Neural cell (in vitro differentiated cells): ENCODE measurements around the gene NUP133. TPM values are rescaled to one million over a fixed set of nuclear protein-coding genes. Genes with fewer than 3 reads are reported as not detected.

Experiments
- H2AFZ ChIP-seq: fragments of 200-600, 300-800 bp; sonication (generic), shearing (Covaris generic); 2 replicates; pipeline ENCODE4 v1.6.0; 2014; ENCODE audit warnings: low read depth, mild to moderate bottlenecking, antibody characterized with exemption, low read length, moderate library complexity
- H3F3A ChIP-seq: fragments of 200-600 bp; shearing (Covaris generic); 2 replicates; pipeline ENCODE4 v1.6.1; 2016; ENCODE audit warnings: mild to moderate bottlenecking, moderate library complexity, mixed read lengths, antibody characterized with exemption, low read length; ENCODE audit not compliant: insufficient read depth, poor library complexity, severe bottlenecking
- H3K27ac ChIP-seq: fragments of 200-600, 300-800 bp; sonication (generic), shearing (Covaris generic); 2 replicates; pipeline ENCODE4 v1.5.1; 2014; ENCODE audit warnings: mild to moderate bottlenecking, low read length, moderate library complexity
- H3K27me3 ChIP-seq: fragments of 300-800, 200-600 bp; sonication (generic), shearing (Covaris generic); 2 replicates; pipeline ENCODE4 v1.6.0; 2014; ENCODE audit warnings: mild to moderate bottlenecking, low read depth, low read length, moderate library complexity; ENCODE audit not compliant: insufficient read depth
- H3K36me3 ChIP-seq: fragments of 300-800, 200-600 bp; sonication (generic), shearing (Covaris generic); 2 replicates; pipeline ENCODE4 v1.5.1; 2014; ENCODE audit warnings: mild to moderate bottlenecking, antibody characterized with exemption, low read length, moderate library complexity; ENCODE audit not compliant: insufficient read depth
- H3K4me2 ChIP-seq: fragments of 300-800, 200-600 bp; sonication (generic), shearing (Covaris generic); 2 replicates; pipeline ENCODE4 v1.6.0; 2014; ENCODE audit warnings: mild to moderate bottlenecking, low read length
- H3K4me3 ChIP-seq: fragments of 300-800, 200-600 bp; sonication (generic), shearing (Covaris generic); 2 replicates; pipeline ENCODE4 v1.5.1; 2014; ENCODE audit warnings: mild to moderate bottlenecking, low read length, moderate library complexity
- H3K79me2 ChIP-seq: fragments of 200-600 bp; shearing (Covaris generic); replicated peaks from 2 replicates; pipeline ENCODE4 v1.6.0; 2014; ENCODE audit warnings: mild to moderate bottlenecking, low read length, moderate library complexity; ENCODE audit not compliant: insufficient read depth
- H3K9ac ChIP-seq: fragments of 300-800, 200-600 bp; sonication (generic), shearing (Covaris generic); 2 replicates; pipeline ENCODE4 v1.6.1; 2016; ENCODE audit warnings: mild to moderate bottlenecking, low read length, mixed read lengths
- H3K9me2 ChIP-seq: fragments of 200-600 bp; shearing (Covaris generic); 2 replicates; pipeline ENCODE4 v1.6.1; 2016; ENCODE audit warnings: mild to moderate bottlenecking, low read length, mixed read lengths; ENCODE audit not compliant: insufficient read depth
- H3K9me3 ChIP-seq: fragments of 200-600, 300-800 bp; sonication (generic), shearing (Covaris generic); 2 replicates; pipeline ENCODE4 v1.6.1; 2016; ENCODE audit warnings: mild to moderate bottlenecking, mixed run types, low read length, moderate library complexity, mixed read lengths
- H4K20me1 ChIP-seq: fragments of 200-600 bp; shearing (Covaris generic); 2 replicates; pipeline ENCODE4 v1.6.1; 2016; ENCODE audit warnings: mild to moderate bottlenecking, mixed run types; ENCODE audit not compliant: insufficient read depth
- CTCF ChIP-seq: fragments of 450-650 bp; IDR thresholded peaks from 2 replicates; pipeline ENCODE4 v1.5.1; 2014; ENCODE audit warnings: antibody characterized with exemption, mild to moderate bottlenecking, moderate library complexity; ENCODE audit not compliant: poor library complexity, severe bottlenecking
- EP300 ChIP-seq: fragments of 450-650 bp; conservative IDR thresholded peaks from 2 replicates; pipeline ENCODE4 v1.6.1; 2014; ENCODE audit warnings: antibody characterized with exemption, mild to moderate bottlenecking, moderate library complexity; ENCODE audit not compliant: poor library complexity, severe bottlenecking
- EZH2 ChIP-seq: fragments of 200-600, 300-800 bp; shearing (Covaris generic), sonication (generic); IDR thresholded peaks from 2 replicates; pipeline ENCODE4 v1.6.1; 2014; ENCODE audit warnings: antibody characterized with exemption, low read length, borderline replicate concordance, mild to moderate bottlenecking; ENCODE audit not compliant: insufficient read depth, poor library complexity, severe bottlenecking
- MXI1 ChIP-seq: fragments of 450-650 bp; conservative IDR thresholded peaks from 2 replicates; pipeline ENCODE4 v1.6.1; 2014; ENCODE audit warnings: antibody characterized with exemption, mild to moderate bottlenecking; ENCODE audit not compliant: poor library complexity, severe bottlenecking
- POLR2AphosphoS5 ChIP-seq: IDR thresholded peaks from 2 replicates; pipeline ENCODE4 v1.6.1; 2012
- RAD21 ChIP-seq: fragments of 450-650 bp; conservative IDR thresholded peaks from 2 replicates; pipeline ENCODE4 v1.6.1; 2014; ENCODE audit warnings: antibody characterized with exemption, mild to moderate bottlenecking, moderate library complexity
- SMC3 ChIP-seq: fragments of 450-650 bp; conservative IDR thresholded peaks from 2 replicates; pipeline ENCODE4 v1.6.1; 2014; ENCODE audit warnings: antibody characterized with exemption, mild to moderate bottlenecking, moderate library complexity; ENCODE audit not compliant: poor library complexity
- TAF1 ChIP-seq: IDR thresholded peaks from 2 replicates; pipeline ENCODE4 v1.6.1; 2012; ENCODE audit warnings: low read depth
- polyA plus RNA-seq: library from polyadenylated mRNA; depleted of rRNA; stranded (reverse); fragments of >200 nt; gene quantifications from 2 replicates; pipeline ENCODE4 v1.2.3, GENCODE V29; 2014
- TF ChIP-seq, protein P1 (sequence below): IDR thresholded peaks from 2 replicates; pipeline ENCODE4 v1.6.1; 2012; ENCODE audit warnings: borderline replicate concordance

NUP133 gene
- polyA plus RNA-seq, 1 donor from 2014 or later = 73.4 TPM

GRCh38 chr1:229480495-229480894 is 27.6 kb downstream of the NUP133 start:
- Histone ChIP-seq H3K9me2 (no peaks in the 10 kb centered on the region), H3K36me3 (no peaks in the 10 kb centered on the region), H3K27ac (no peak overlapping the region), H3K4me2 (no peak overlapping the region), H3K9me3 (no peaks in the 10 kb centered on the region), H3K9ac (no peak overlapping the region), H4K20me1 (no peaks in the 10 kb centered on the region), H3F3A (no peaks in the 10 kb centered on the region), H3K79me2 (no peaks in the 10 kb centered on the region), H3K27me3 (no peaks in the 10 kb centered on the region), H2AFZ (no peak overlapping the region), H3K4me3 (no peak overlapping the region)
- TF ChIP-seq EZH2 (no peak), TAF1 (no peak), SMC3 (no peak)

DNA sequence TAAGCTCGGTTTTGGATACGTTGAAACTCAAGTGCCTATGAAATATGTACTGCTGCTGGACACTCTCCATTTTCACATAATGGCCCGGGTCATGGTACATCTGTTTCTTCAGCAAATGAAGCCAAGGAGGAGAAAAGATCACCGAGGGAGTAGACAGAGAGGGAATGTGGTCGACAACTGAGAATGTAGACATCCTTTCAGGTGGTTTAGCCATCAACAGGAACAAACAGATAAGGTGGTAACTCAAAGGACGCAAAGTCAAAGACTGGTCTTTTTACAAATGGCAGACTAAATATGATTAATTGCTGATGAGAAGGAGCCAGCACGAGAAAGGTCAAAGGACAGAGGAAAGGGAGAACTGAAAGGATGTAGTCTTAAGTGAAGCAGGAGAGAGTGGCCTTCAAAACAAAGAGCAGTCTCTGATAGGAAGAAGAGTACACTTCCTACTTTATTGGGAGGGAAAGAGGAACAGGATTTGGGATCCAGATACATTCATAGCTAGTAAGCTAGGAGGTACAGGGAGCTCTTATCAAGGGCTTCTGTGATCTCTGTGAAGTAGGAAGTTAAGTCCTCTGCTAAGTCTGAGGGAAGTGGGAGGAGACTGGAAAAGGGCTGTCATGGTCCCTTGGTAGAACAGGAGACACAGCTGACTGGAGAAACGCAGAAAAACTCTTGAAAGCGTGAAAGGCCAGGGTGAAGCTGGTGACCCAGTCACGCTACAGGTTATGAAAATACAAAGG is 28.3 kb downstream of the NUP133 start:
- Histone ChIP-seq H2AFZ (no peak overlapping the region), H3K27ac (no peak overlapping the region), H3K36me3 (no peaks in the 10 kb centered on the region), H3K9ac (no peak overlapping the region), H3K9me3 (no peaks in the 10 kb centered on the region), H4K20me1 (no peaks in the 10 kb centered on the region), H3K9me2 (no peaks in the 10 kb centered on the region), H3K4me2 (no peak overlapping the region), H3F3A (no peaks in the 10 kb centered on the region), H3K4me3 (no peak overlapping the region), H3K79me2 (no peaks in the 10 kb centered on the region), H3K27me3 (no peaks in the 10 kb centered on the region)
- no peak for TF ChIP-seq EZH2
- TF ChIP-seq EP300 = no peak
- no peak for TF ChIP-seq TAF1
- TF ChIP-seq POLR2AphosphoS5 = no peak
- TF ChIP-seq, protein P1, sequence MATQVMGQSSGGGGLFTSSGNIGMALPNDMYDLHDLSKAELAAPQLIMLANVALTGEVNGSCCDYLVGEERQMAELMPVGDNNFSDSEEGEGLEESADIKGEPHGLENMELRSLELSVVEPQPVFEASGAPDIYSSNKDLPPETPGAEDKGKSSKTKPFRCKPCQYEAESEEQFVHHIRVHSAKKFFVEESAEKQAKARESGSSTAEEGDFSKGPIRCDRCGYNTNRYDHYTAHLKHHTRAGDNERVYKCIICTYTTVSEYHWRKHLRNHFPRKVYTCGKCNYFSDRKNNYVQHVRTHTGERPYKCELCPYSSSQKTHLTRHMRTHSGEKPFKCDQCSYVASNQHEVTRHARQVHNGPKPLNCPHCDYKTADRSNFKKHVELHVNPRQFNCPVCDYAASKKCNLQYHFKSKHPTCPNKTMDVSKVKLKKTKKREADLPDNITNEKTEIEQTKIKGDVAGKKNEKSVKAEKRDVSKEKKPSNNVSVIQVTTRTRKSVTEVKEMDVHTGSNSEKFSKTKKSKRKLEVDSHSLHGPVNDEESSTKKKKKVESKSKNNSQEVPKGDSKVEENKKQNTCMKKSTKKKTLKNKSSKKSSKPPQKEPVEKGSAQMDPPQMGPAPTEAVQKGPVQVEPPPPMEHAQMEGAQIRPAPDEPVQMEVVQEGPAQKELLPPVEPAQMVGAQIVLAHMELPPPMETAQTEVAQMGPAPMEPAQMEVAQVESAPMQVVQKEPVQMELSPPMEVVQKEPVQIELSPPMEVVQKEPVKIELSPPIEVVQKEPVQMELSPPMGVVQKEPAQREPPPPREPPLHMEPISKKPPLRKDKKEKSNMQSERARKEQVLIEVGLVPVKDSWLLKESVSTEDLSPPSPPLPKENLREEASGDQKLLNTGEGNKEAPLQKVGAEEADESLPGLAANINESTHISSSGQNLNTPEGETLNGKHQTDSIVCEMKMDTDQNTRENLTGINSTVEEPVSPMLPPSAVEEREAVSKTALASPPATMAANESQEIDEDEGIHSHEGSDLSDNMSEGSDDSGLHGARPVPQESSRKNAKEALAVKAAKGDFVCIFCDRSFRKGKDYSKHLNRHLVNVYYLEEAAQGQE = no peak
- no peak for TF ChIP-seq CTCF
- no peak for TF ChIP-seq RAD21

GRCh38 chr1:229478852-229479251 is 29.3 kb downstream of the NUP133 start:
- H3K36me3 ChIP-seq = no peaks in the 10 kb centered on the region
- no peaks in the 10 kb centered on the region for H3K79me2 ChIP-seq
- no peak overlapping the region for H3K27ac ChIP-seq
- no peaks in the 10 kb centered on the region for H3K9me3 ChIP-seq
- no peak overlapping the region for H3K9ac ChIP-seq
- no peak overlapping the region for H3K4me2 ChIP-seq
- H2AFZ ChIP-seq = no peak overlapping the region
- no peaks in the 10 kb centered on the region for H4K20me1 ChIP-seq
- no peak overlapping the region for H3K4me3 ChIP-seq
- H3K27me3 ChIP-seq = no peaks in the 10 kb centered on the region
- no peaks in the 10 kb centered on the region for H3F3A ChIP-seq
- no peak for TF ChIP-seq SMC3
- TF ChIP-seq EZH2 = no peak
- TF ChIP-seq CTCF = no peak
- TF ChIP-seq POLR2AphosphoS5 = no peak
- no peak for TF ChIP-seq TAF1
- TF ChIP-seq, protein P1 = no peak
- no peak for TF ChIP-seq RAD21
- no peak for TF ChIP-seq MXI1
- TF ChIP-seq EP300 = no peak
- H3K9me2 ChIP-seq = no peaks in the 10 kb centered on the region
